DMS 273 treated with DMSO at 0.1 percent for 48 hours (cell line): ENCODE results near the gene TMEM269.

Source experiments
- DNase-seq: peaks from one replicate; lab custom pipeline; 2025; lab: John Stamatoyannopoulos, UW

TMEM269 gene

GRCh38 chr1:42784946-42785693 is at the start of gene TMEM269:
Gene TMEM269 (plus strand): TSS chr1:42784991. CDS start chr1:42789894, 4,903 bp downstream.
- DNase-seq = no peak

- DNase-seq = no peak
Measured at GRCh38 chr1:42735056-42735455, 49.7 kb upstream of the TMEM269 start.

GRCh38 chr1:42735477-42736105 is 49.2 kb upstream of the TMEM269 start:
- no peak for DNase-seq

GRCh38 chr1:42736152-42736551 is 48.6 kb upstream of the TMEM269 start:
- no peak for DNase-seq

- no peak for DNase-seq
Measured at GRCh38 chr1:42736571-42737200, 48.1 kb upstream of the TMEM269 start.

GRCh38 chr1:42737257-42737656 is 47.5 kb upstream of the TMEM269 start:
- DNase-seq = no peak

GRCh38 chr1:42737986-42738677 is 46.7 kb upstream of the TMEM269 start:
- no peak for DNase-seq

GRCh38 chr1:42738678-42739226 is 46.0 kb upstream of the TMEM269 start:
- no peak for DNase-seq

GRCh38 chr1:42739753-42740700 is 44.8 kb upstream of the TMEM269 start, which contains the start of gene CLDN19:
Gene CLDN19 (minus strand): TSS chr1:42740236. CDS start chr1:42740063, 173 bp downstream.
- no peak for DNase-seq

- DNase-seq = no peak
Measured at GRCh38 chr1:42740851-42741580, 43.8 kb upstream of the TMEM269 start.

GRCh38 chr1:42741706-42742105 is 43.1 kb upstream of the TMEM269 start:
- no peak for DNase-seq

- DNase-seq = no peak
Measured at GRCh38 chr1:42742141-42742540, 42.6 kb upstream of the TMEM269 start.

GRCh38 chr1:42742617-42743316 is 42.0 kb upstream of the TMEM269 start:
- DNase-seq = no peak

GRCh38 chr1:42743317-42744147 is 41.3 kb upstream of the TMEM269 start:
- no peak for DNase-seq

GRCh38 chr1:42744148-42744413 is 40.7 kb upstream of the TMEM269 start:
- no peak for DNase-seq

GRCh38 chr1:42745851-42746250 is 38.9 kb upstream of the TMEM269 start:
- no peak for DNase-seq

GRCh38 chr1:42746436-42747105 is 38.2 kb upstream of the TMEM269 start:
- DNase-seq = no peak

GRCh38 chr1:42747125-42747524 is 37.7 kb upstream of the TMEM269 start:
- DNase-seq = no peak
